WI38 (cell line): ENCODE measurements around the gene LNX2.

Experiments used
- H3K4me3 ChIP-seq: 2 replicates; pipeline ENCODE4 v1.5.1; 2011; ENCODE audit warnings: low read depth, mild to moderate bottlenecking, control low read depth, low read length
- CTCF ChIP-seq: IDR thresholded peaks from 2 replicates; pipeline ENCODE4 v1.5.1; 2012; ENCODE audit warnings: low read depth, mild to moderate bottlenecking, control low read depth, low read length

LNX2 gene

DNA sequence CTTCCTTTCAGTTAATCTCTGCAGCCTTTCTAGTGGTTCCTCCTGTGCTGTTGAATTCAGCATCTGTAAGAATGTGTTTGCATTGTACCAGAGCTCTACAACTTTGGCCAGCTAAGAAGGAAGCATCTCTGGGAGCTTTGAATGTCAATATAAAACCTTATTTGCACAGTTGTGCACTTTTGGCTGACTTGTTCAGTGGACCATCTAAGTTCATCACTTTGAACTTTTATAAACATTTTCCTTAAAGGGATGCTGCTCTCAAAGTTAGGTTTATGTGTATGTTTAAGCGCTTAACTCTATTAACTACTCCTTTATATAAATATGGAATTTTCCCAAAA lies 16.9 kb upstream of the LNX2 start:
- H3K4me3 ChIP-seq: no peak overlapping the region
- TF ChIP-seq CTCF: no peak

- TF ChIP-seq CTCF: no peak
- H3K4me3 ChIP-seq: no peak overlapping the region
These were observed 16.4 kb upstream of the LNX2 start for GRCh38 chr13:27636589-27637288.

- H3K4me3 ChIP-seq: no peak overlapping the region
- no peak for TF ChIP-seq CTCF
These were observed 14.9 kb upstream of the LNX2 start for GRCh38 chr13:27635266-27635665.

- no peak for TF ChIP-seq CTCF
- H3K4me3 ChIP-seq: no peak overlapping the region
These were observed 14.5 kb upstream of the LNX2 start for GRCh38 chr13:27634791-27635190.

DNA sequence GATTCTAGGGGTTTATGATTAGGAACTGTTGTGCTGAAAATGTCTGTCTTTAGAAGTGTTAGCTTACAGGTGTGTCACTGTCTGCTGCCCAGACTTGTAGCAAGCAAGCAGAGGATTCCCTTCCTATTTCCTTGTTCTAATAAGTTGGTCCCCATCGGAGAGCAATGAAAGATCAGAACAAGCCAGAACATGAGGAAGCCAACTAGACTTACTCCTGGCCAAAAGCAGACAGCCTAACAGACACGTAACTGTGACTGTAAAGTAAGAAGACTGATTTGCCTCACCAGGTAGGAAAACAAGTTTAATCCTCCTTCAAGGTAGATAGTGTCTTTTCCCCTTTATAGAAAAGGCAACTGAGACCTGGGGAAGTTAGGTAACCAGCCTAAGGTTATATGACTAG lies 13.9 kb upstream of the LNX2 start:
- no peak overlapping the region for H3K4me3 ChIP-seq
- TF ChIP-seq CTCF: no peak

GRCh38 chr13:27632648-27633047 lies 12.3 kb upstream of the LNX2 start:
- no peak for TF ChIP-seq CTCF

GRCh38 chr13:27632214-27632613 lies 11.9 kb upstream of the LNX2 start:
- TF ChIP-seq CTCF: no peak

More at GRCh38 chr13:27632648-27633047, 12.3 kb upstream of the LNX2 start:
- no peak overlapping the region for H3K4me3 ChIP-seq

More at GRCh38 chr13:27632214-27632613, 11.9 kb upstream of the LNX2 start:
- H3K4me3 ChIP-seq: no peak overlapping the region
